GM12878 (cell line): Measurements from ENCODE around the gene SNAI3.

Source experiments
- CEBPZ ChIP-seq: fragments of 150-350 bp; IDR thresholded peaks from 2 replicates; pipeline ENCODE4 v1.6.1; 2016; ENCODE audit warnings: low read depth, low read length
- CHD1 ChIP-seq: IDR thresholded peaks from 2 replicates; pipeline ENCODE4 v1.6.1; 2012; ENCODE audit warnings: low read depth, low read length, improper control_type of control experiment
- CTCF ChIP-seq, 3 experiments: IDR thresholded peaks in 2 of 3; conservative IDR thresholded peaks in 1 of 3; 2 replicates each; pipeline ENCODE4 v1.5.1; 2011; ENCODE audit warnings: low read depth in 3 of 3, low read length in 3 of 3, mild to moderate bottlenecking in 3 of 3, control low read depth in 2 of 3, moderate library complexity in 2 of 3, inconsistent platforms in 1 of 3, mixed read lengths in 1 of 3; ENCODE audit not compliant: control insufficient read depth in 2 of 3, insufficient read depth in 1 of 3; ENCODE audit errors: extremely low read depth in 1 of 3
- EP300 ChIP-seq, 2 experiments: fragments of 150-350 bp in 1 of 2; IDR thresholded peaks; 2 replicates each; pipeline ENCODE4 v1.6.1; 2011 to 2012; ENCODE audit warnings: low read depth in 2 of 2, low read length in 2 of 2, borderline replicate concordance in 1 of 2, improper control_type of control experiment in 1 of 2, inconsistent platforms in 1 of 2; ENCODE audit not compliant: control insufficient read depth in 1 of 2
- JUND ChIP-seq: IDR thresholded peaks from 2 replicates; pipeline ENCODE4 v1.6.1; 2012; ENCODE audit warnings: low read depth, mild to moderate bottlenecking, low read length, improper control_type of control experiment, moderate library complexity
- MTA2 ChIP-seq: fragments of 450-650 bp; IDR thresholded peaks from 2 replicates; pipeline ENCODE4 v1.6.1; 2016; ENCODE audit warnings: low read depth, mild to moderate bottlenecking, moderate library complexity
- SP1 ChIP-seq: IDR thresholded peaks from one replicate; pipeline ENCODE4 v1.6.1; 2011; ENCODE audit warnings: low read depth, low read length

- TF ChIP-seq CTCF (IDR thresholded peaks at IDR 0.05 in 2 of 3, conservative IDR thresholded peaks at IDR 0.05 in 1 of 3; ENCODE audit: control insufficient read depth in 2 of 3, extremely low read depth in 1 of 3, insufficient read depth in 1 of 3, low read depth in 3 of 3, low read length in 3 of 3): no peak
- TF ChIP-seq MTA2: no peak
- TF ChIP-seq CEBPZ: no peak
- TF ChIP-seq CHD1: no peak
- no peak for TF ChIP-seq EP300 (IDR thresholded peaks at IDR 0.05; ENCODE audit: borderline replicate concordance in 1 of 2, control insufficient read depth in 1 of 2, low read depth in 2 of 2, low read length in 2 of 2)
- TF ChIP-seq SP1: no peak
- TF ChIP-seq JUND: no peak
These were observed 34.9 kb upstream of the SNAI3 start for GRCh38 chr16:88721236-88721635.
